Motor neuron (in vitro differentiated cells): Measurements from ENCODE around the gene CKB. TPM values are rescaled to one million over a fixed set of nuclear protein-coding genes. Genes with fewer than 3 reads are reported as not detected.

Experiments used
- ATAC-seq, 8 experiments: fragments of 200-7000 bp; cut with Tn5 transposase; replicated peaks in 6 of 8; 2 replicates each; pipeline ENCODE4 v1.8.0; 2021; ENCODE audit warnings: mild to moderate bottlenecking in 8 of 8, moderate library complexity in 8 of 8
- H3K27ac ChIP-seq, 2 donors: fragments of 250-450 bp; sonication (Bioruptor Pico); 2 replicates each; pipeline ENCODE4 v1.9.0; 2021; ENCODE audit warnings: antibody characterized with exemption in 2 of 2, mild to moderate bottlenecking in 2 of 2, moderate library complexity in 1 of 2
- H3K4me1 ChIP-seq, 2 donors: fragments of 250-450 bp; sonication (Bioruptor Pico); replicated peaks in 1 of 2; 2 replicates each; pipeline ENCODE4 v1.6.1; 2021; ENCODE audit warnings: antibody characterized with exemption in 2 of 2, mild to moderate bottlenecking in 2 of 2, moderate library complexity in 1 of 2
- H3K4me3 ChIP-seq, 5 donors: fragments of 250-450 bp; sonication (Bioruptor Pico); 2 replicates each; pipeline ENCODE4 v1.9.0; 2021; ENCODE audit warnings: antibody characterized with exemption in 5 of 5, mild to moderate bottlenecking in 5 of 5, moderate library complexity in 4 of 5
- WGBS, 10 experiments: fragments of 450-650 bp; shearing (Covaris generic); methylation state at CpG; one replicate each; pipeline ENCODE4 v1.0.0; 2022; 5-methylcytosine and 5-hydroxymethylcytosine counted together
- in situ Hi-C, 9 experiments: fragments of 400-800 bp; cut with MboI; loops; one replicate each; pipeline ENCODE4 v1.15.0; 2021; ENCODE audit warnings: low sequenced_read_pairs in 9 of 9, low pct_unique_long_range_greater_than_20kb in 2 of 9; ENCODE audit not compliant: unreplicated experiment in 9 of 9
- total RNA-seq, 8 experiments: library from RNA; unstranded; fragments of 300-600 nt; gene quantifications; 2 replicates each; pipeline versions ENCODE4 v1.2.3 to v1.2.4, GENCODE V29; 2022

Gene CKB
- total RNA-seq, 8 experiments from 2014 or later = 37.4 to 1,622 (median 346) TPM

DNA sequence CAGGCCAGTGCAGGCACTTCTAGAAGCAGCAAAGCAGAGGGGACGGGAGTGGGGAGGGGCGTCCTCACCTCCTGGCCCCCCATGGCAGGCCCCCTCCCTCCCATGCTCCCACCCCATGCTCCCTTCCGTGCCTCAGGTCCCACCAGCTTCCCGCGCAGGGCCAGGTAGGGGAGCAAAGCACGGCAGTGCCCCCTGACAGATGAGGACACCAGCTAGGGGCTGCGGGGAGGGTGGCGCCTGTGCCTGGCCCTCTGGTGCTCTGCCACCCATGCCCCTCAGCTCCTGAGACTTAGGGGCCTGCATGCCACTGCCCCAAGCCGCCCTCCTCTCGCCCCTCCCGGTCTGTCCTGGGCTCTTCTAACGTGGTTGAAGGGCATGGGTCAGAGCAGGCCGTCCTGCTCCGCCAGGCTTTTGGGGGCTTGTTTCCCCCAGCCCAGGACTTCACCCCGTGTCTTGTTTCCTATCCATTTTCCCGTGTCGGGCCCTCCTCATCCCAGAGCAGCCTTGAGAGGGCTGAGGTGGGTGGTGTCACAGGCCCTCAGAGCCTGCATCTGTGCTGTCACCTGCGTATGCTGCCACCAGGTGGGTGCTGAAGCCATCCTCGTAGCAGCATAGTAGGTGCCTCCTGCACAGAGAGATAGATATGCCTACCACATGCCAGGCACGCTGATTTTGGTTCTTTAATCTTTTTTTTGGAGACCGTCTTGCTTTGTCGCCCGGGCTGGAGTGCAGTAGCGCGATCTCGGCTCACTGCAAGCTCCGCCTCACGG, 16.6 kb upstream of the CKB start:
- WGBS, 10 experiments = 77 to 100% (median 97%) methylated on average over 2 to 8 of the region's 28 CpGs; no CpG with 5 or more reads in 2 of the 10 experiments
- H3K4me1 ChIP-seq = peaks cover 54 to 65% of the 10 kb centered on the region in 2 donors
- in situ Hi-C loops = no loop called here
- H3K27ac ChIP-seq = peak overlapping the region; percentile 48 to 66
- ATAC-seq = no peak
- H3K4me3 ChIP-seq = no peak overlapping the region

DNA sequence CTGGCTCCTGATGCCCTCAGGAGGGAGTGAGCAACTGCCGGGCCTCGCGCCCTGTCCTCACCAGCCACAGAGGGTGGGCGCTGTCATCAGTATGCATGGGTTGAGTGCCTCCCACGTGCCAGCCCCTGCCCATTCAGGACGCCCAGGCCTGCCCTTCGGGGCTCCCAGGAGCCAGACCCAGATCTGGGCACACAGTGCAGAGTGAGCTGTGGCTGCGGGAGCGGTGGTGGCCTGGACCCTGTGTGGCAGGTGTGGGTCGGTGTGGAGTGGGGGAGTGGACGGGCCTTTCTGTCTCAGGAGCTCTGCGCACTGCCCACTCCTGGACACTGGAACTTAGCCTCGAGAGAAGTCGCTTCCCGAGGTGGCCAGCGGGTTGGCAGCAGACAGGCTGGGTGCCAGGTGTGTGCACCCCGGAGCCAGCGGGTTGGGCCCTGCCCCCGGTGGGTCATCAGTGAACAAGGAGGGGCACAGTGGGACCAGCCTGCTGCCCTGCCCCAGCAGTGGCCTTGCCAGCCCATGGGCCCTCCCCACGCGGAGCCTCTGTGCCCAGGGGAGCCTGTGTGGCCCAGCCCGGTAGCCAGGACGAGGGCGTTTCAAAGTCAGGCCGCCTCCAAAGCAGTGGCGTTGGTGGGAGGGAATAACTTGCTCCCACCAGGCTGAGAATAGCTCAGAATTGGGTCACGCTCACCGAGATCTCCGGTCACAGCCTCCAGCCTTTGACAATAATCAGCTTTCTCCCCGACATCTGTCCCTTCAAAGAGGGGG, 15.8 kb upstream of the CKB start:
- no peak overlapping the region for H3K4me3 ChIP-seq
- WGBS, 10 experiments = 54 to 79% methylated on average over 3 to 5 of the region's 30 CpGs; no CpG with 5 or more reads in 8 of the 10 experiments
- peaks cover 46 to 63% of the 10 kb centered on the region in 2 donors for H3K4me1 ChIP-seq
- peak overlapping the region; percentile 48 to 66 for H3K27ac ChIP-seq
- no peak for ATAC-seq
- in situ Hi-C loops = no loop called here

DNA sequence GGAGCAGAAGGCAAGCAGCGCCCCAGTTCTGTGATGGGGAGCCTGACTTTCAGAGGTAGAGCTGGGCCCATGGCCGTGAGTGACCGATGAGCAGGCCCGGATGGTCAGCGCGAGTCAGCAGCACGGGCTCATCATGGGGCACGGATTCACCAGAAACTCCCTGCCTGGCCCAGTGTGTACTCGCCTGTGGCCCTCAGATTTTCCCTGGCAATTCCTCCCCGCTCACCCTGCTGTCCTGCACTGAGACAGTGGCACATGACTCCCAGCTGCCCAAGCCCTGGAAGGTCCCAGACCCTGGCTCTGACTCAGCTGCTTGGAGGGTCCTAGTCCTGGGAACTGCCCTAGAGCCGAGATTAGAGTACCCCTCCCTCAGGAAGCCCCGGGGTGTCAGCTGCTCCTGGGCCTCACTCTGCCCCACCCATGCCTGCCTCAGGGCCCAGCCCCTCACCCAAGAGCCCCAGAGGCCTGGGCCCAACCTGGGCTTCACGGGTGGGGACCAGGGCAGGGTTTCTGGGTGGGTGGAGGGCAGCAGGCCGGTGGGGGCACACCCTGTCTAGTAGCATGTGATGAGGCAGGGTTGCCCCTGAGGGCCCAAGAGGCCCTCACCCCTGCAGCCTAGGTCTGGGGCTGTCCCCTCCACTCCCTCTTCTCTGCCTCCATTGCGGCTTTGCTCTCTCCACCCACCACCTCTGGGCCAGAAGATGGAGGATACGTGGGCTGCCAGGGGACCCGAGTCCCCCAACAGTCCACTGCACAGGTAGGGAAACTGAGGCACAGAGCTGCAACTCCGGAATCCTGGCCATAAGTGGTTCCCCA, 14.8 kb upstream of the CKB start:
- no peak overlapping the region for H3K4me3 ChIP-seq
- ATAC-seq = peak in 6 of 8 experiments; percentile 1 to 11 (median 6)
- in situ Hi-C loops = no loop called here
- peaks cover 36 to 55% of the 10 kb centered on the region in 2 donors for H3K4me1 ChIP-seq
- 63 to 100% (median 100%) methylated on average over 3 to 9 of the region's 18 CpGs; no CpG with 5 or more reads in 7 of the 10 experiments for WGBS, 10 experiments
- H3K27ac ChIP-seq = peak overlapping the region in 1 of 2 donors; percentile 57

DNA sequence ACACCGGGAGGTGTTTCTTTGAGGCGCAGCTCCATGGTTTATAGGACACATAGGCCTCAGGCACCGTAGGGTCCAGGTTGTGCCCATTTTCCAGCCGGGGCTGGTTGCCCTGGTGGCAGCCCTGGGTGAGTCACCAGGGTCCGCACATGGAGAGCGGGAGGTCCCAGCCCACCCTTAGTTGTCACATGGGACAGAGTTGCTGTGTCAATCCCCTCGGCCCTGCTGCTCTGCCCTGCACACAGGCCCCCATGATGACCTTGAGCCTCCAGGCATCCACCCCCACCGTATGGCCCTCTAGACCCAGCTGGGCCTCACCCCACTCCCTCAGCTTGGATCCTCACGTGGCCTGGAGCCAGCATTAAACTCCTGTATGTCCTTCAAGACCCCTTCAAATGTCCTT, 14.1 kb upstream of the CKB start:
- H3K4me1 ChIP-seq = peaks cover 29 to 48% of the 10 kb centered on the region in 2 donors

DNA sequence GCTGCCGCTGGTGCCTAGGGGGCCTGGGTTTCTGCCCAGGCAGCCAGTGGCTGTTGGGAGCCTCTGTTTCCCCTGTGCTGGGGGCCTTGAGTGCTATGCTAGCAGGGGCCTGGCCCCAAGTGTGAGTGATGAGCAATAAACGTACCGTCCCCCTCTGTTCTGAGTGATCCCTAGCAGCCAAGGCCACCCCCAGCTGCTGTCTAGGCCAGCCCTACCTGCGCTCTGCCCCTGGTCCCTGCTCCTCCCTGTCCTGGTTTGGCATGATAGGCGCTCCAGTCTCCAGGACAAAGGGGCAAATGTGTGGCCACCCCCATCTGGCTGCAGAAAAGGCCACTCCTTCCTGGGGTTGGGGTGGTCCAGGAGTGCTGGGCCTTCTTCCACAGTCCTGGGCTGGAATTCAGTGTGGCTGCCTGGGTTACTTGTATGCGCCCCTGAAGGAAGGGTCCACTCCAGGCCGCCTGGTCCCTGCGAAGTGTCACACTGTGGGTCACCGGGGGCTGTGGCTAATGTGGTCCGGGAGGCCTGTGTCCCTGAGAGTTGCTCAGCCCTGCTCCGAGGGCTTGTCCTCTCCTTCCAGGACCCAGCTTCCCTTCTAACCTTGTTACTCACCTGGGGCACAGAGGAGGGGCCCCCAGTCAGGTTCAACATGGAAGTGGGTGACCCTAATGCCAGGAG, 13.4 kb upstream of the CKB start:
- Histone ChIP-seq H3K27ac (peak overlapping the region in 1 of 2 donors; percentile 84), H3K4me1 (peaks cover 22 to 42% of the 10 kb centered on the region in 2 donors), H3K4me3 (no peak overlapping the region)
- WGBS, 10 experiments = 100% methylated on average over 1 to 3 of the region's 11 CpGs; no CpG with 5 or more reads in 8 of the 10 experiments
- ATAC-seq = no peak
- in situ Hi-C loops = no loop called here

More for the DNA sequence above, 14.1 kb upstream of the CKB start:
- H3K27ac ChIP-seq = peak overlapping the region in 1 of 2 donors; percentile 57
- 0 to 100% (median 76%) methylated on average over 1 to 2 of the region's 9 CpGs; no CpG with 5 or more reads in 7 of the 10 experiments for WGBS, 10 experiments
- H3K4me3 ChIP-seq = no peak overlapping the region
- ATAC-seq = no peak
- in situ Hi-C loops = no loop called here

DNA sequence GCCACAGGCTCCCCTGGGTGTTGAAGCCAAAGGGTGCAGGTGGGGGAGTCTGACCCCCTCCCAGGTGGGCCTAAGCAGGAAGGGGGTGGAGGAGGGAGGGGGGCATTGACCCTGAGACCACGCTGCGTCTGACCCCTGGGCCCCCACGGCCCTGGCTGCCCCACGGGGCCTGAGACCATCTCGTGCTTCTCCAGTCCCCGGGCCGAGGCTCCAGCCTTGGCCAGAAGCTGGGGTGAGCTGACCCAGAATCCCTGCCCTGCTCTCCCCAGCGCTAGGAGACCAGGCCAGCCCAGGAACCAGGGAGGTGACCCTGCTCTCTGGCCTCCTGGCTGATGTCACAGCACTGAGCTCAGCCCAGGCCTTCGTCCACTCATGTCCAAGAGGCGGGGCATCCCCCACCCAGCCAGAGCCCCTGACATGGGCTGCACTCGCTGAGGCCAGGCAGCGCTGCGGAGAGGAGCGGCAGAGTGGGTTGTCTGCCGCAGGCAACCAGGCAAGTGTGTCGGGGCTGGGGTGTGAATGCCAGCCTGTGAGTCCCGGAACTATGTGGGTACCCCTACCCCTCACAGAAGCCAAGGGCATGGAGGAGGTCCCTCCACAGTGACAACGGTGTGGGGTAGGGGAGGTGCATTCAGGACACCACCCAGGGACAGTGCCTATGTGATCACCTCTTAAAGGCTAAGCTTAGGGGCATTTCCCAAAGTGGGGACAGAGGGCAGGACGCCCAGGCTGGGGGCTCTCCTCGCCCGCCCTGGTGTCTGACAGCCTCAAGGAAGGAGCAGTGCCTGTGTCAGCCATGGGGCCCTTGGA, 12.7 kb upstream of the CKB start:
- peak in 5 of 8 experiments; percentile 8 to 49 (median 15) for ATAC-seq

DNA sequence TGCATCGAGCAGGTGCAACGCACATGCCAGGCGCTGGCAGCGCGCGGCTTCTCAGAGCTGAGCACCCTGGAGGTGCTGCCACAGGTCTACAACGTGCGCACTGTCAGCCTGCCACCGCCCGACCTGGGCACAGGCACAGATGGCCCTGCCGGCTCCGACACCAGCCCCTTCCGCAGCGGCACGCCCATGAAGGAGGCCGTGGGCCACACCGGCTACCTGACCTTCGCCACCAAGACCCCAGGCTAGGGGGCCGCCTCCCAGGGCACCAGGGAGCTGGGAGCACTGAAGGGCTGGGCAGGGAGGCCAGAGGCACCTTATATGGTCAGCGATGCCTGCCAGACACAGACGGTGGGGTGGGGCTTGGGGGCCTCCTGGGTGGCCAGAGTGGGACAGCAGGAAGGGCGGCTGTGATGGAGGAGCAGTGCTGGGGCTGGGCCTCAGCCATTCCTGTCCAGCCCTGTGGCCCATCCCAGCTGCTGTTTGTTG, 12.0 kb upstream of the CKB start:
- Histone ChIP-seq H3K27ac (peak overlapping the region; percentile 55 to 84), H3K4me1 (peaks cover 21 to 43% of the 10 kb centered on the region in 2 donors), H3K4me3 (no peak overlapping the region)
- in situ Hi-C loops = no loop called here
- WGBS, 10 experiments = 76 to 100% (median 100%) methylated on average over 2 to 8 of the region's 22 CpGs; no CpG with 5 or more reads in 6 of the 10 experiments
- ATAC-seq = peak in 6 of 8 experiments; percentile 2 to 35 (median 24)

More for the DNA sequence above, 12.7 kb upstream of the CKB start:
- no peak overlapping the region for H3K4me3 ChIP-seq
- 77 to 100% (median 91%) methylated on average over 1 to 5 of the region's 21 CpGs; no CpG with 5 or more reads in 7 of the 10 experiments for WGBS, 10 experiments
- peak overlapping the region; percentile 55 to 84 for H3K27ac ChIP-seq
- peaks cover 18 to 39% of the 10 kb centered on the region in 2 donors for H3K4me1 ChIP-seq
- in situ Hi-C loops = no loop called here

DNA sequence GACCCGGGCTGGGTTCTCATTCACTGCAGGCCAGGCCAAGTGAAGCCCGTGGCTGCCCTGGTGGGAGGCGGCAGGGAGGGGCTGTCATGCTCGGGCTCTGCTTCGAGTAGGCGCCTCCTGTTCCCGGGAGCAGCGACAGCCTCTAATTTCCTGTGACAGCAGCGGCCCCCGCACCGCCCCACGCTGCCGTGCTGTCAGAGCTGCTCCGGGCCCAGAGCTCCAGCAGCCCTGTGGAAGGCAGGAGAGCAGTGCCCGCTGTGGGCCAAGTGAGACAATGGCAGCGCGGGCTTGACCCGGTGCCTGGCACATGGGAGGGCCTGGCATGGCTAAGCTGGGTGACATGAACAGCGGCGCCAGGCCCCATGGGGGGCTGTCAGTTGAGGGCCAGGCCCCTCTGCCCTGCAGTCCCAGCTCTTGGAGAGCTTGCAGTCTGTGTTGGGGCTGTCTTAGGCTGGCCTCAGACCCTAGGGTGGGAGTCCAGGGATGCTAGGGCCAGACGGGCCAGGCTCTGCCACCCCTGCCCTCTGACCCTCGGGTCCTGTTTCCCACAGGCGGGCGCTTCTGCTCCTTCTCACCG, 11.5 kb upstream of the CKB start:
- peaks cover 21 to 39% of the 10 kb centered on the region in 2 donors for H3K4me1 ChIP-seq
- no peak overlapping the region for H3K4me3 ChIP-seq
- 0 to 90% (median 82%) methylated on average over 1 to 11 of the region's 25 CpGs; no CpG with 5 or more reads in 6 of the 10 experiments for WGBS, 10 experiments

DNA sequence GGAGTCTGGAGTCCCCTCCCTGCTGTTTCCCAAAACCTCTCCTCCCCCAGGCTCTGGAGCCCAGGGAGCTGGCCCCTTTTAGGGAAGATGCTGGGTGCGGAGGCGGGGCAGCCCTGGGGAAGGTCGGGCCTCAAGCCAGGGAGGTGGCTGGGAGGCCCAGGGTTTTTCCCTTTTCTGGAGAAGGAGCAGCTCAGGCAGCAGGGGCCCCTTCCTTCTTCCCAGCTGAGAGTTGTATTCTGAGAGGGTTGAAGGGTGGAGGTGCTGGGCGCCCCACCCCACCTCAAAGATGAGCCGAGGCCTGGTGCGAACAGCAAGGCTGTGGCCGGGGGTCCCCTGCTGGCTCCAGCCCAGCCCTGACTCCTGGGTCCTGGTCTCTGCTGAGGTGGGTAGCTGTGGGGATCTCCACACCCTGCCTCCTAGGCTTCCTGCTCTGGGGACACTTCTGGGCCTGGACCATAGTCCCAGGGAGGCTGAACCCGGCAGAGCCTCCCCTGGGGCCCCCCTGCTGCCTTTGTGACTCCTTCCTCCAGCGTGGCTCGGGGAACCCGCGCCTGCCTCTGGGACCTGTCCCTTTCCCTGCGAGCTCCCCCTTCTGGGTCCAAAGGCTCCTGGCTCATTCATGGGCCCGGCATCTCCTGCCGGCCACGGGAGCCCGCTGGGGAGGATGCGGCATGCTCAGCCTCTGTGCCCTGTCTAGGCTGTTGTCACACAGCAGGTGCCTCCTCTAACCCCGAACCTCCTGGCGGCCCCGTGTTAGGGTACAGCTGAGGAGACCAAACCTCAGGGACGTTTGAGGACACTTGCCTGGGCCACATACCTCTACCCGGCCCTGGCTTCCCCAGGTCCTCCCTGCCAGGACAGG, 10.7 kb upstream of the CKB start:
- peaks cover 17 to 36% of the 10 kb centered on the region in 2 donors for H3K4me1 ChIP-seq
- H3K4me3 ChIP-seq = no peak overlapping the region
- WGBS, 10 experiments = 59 to 79% (median 70%) methylated on average over 3 to 6 of the region's 23 CpGs; no CpG with 5 or more reads in 7 of the 10 experiments
- peak in 4 of 8 experiments; percentile 1 to 33 (median 19) for ATAC-seq
- in situ Hi-C loops = no loop called here
- peak overlapping the region in 1 of 2 donors; percentile 44 for H3K27ac ChIP-seq

More for the DNA sequence above, 11.5 kb upstream of the CKB start:
- ATAC-seq = peak in 2 of 8 experiments; percentile 9 to 11
- peak overlapping the region in 1 of 2 donors; percentile 84 for H3K27ac ChIP-seq
- in situ Hi-C loops = no loop called here
